Caco-2 (cell line): Measurements from ENCODE around the gene GRIA4. TPM values are rescaled to one million over a fixed set of nuclear protein-coding genes. Genes with fewer than 3 reads are reported as not detected.

Source experiments
- BruUV-seq: library from RNA; stranded (reverse); fragments of 400-500 nt; replicated peaks from 2 replicates; lab custom pipeline; 2021; lab: Mats Ljungman, UMichigan
- CTCF ChIA-PET: fragments of 300-600 bp; sonication (Branson Sonifier 250); formaldehyde crosslinking; loops from one replicate; lab custom pipeline; 2022; ENCODE audit warnings: antibody characterized with exemption; lab: Charles Lee
- POLR2A ChIA-PET: fragments of 300-600 bp; sonication (Branson Sonifier 250); formaldehyde crosslinking; loops from one replicate; lab custom pipeline; 2022; ENCODE audit warnings: antibody characterized with exemption; lab: Charles Lee
- DNase-seq, 2 experiments: peaks; one replicate each; pipeline versions ENCODE4 v3.0.0 to v3.0.0-alpha.2; 2020 to 2022
- H3K27me3 ChIP-seq: replicated peaks from 2 replicates; pipeline ENCODE4 v1.6.0; 2011; ENCODE audit warnings: low read length; ENCODE audit not compliant: control insufficient read depth, insufficient read depth
- H3K36me3 ChIP-seq: 2 replicates; pipeline ENCODE4 v1.5.1; 2011; ENCODE audit warnings: low read length; ENCODE audit not compliant: control insufficient read depth, insufficient read depth
- H3K4me1 ChIP-seq: fragments of 250-450 bp; sonication (Bioruptor Pico); 2 replicates; pipeline ENCODE4 v1.5.1; 2020; ENCODE audit warnings: mild to moderate bottlenecking
- H3K4me3 ChIP-seq: 2 replicates; pipeline ENCODE4 v1.5.1; 2011; ENCODE audit warnings: low read depth, mild to moderate bottlenecking, control low read depth, low read length
- H3K9me3 ChIP-seq: fragments of 250-450 bp; sonication (Bioruptor Pico); 2 replicates; pipeline ENCODE4 v1.5.1; 2020; ENCODE audit warnings: mild to moderate bottlenecking, moderate library complexity
- H3K27ac Mint-ChIP-seq: one replicate; pipeline ENCODE4 v1.8.0; 2022; ENCODE audit warnings: mixed read lengths; ENCODE audit not compliant: unreplicated experiment
- H3K27me3 Mint-ChIP-seq: one replicate; pipeline ENCODE4 v1.8.0; 2022; ENCODE audit warnings: mixed read lengths; ENCODE audit not compliant: insufficient read depth, unreplicated experiment
- H3K36me3 Mint-ChIP-seq: one replicate; pipeline ENCODE4 v1.8.0; 2022; ENCODE audit warnings: mild to moderate bottlenecking, mixed read lengths; ENCODE audit not compliant: insufficient read depth, unreplicated experiment
- H3K4me1 Mint-ChIP-seq: one replicate; pipeline ENCODE4 v1.8.0; 2022; ENCODE audit warnings: low read depth, mixed read lengths; ENCODE audit not compliant: unreplicated experiment
- H3K4me3 Mint-ChIP-seq: one replicate; pipeline ENCODE4 v1.8.0; 2022; ENCODE audit warnings: mild to moderate bottlenecking, moderate library complexity, mixed read lengths; ENCODE audit not compliant: unreplicated experiment
- H3K9me3 Mint-ChIP-seq: one replicate; pipeline ENCODE4 v1.8.0; 2022; ENCODE audit warnings: mixed read lengths; ENCODE audit not compliant: unreplicated experiment
- intact Hi-C: fragments of 100-400 bp; cut with micrococcal nuclease; formaldehyde crosslinking; loops from one replicate; pipeline ENCODE4 v1.10.0; 2022; ENCODE audit not compliant: unreplicated experiment
- total RNA-seq: library from RNA; stranded (reverse); gene quantifications from 2 replicates; pipeline ENCODE4 v1.2.3, GENCODE V29; 2022
- TF ChIP-seq, protein P1 (sequence below), 2 experiments: fragments of 200-600 bp in 1 of 2; IDR thresholded peaks; 1 replicate in 1 of 2; 2 replicates in 1 of 2; pipeline versions ENCODE4 v1.5.1 to v1.8.0; 2011 to 2022; ENCODE audit warnings: antibody characterized with exemption in 1 of 2, control low read depth in 1 of 2, inconsistent platforms in 1 of 2, low read depth in 1 of 2, low read length in 1 of 2, mild to moderate bottlenecking in 1 of 2, moderate library complexity in 1 of 2; ENCODE audit not compliant: insufficient read depth in 1 of 2, severe bottlenecking in 1 of 2, unreplicated experiment in 1 of 2

The GRIA4 gene
- total RNA-seq, 1 experiment from 2014 or later, result not detected

DNA sequence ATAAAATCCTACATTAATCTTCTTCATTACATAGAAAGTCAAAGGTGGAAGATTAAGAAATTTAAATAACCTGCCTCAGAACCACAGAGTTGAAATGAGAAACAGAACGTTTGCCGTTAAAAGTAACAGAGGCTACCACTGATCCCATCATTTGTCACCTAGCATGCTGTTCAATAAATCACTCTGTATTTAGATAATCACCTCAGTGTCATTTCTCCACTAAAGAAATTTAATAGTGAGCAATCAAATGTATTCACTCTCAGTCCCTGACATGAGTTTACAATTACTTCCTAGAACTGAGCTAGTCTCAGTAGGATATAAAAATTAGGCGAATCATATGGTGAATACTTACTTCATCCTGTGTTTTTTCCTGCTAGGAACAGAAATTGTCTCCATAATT is 242.5 kb downstream of the GRIA4 start:
- TF ChIP-seq, protein P1, sequence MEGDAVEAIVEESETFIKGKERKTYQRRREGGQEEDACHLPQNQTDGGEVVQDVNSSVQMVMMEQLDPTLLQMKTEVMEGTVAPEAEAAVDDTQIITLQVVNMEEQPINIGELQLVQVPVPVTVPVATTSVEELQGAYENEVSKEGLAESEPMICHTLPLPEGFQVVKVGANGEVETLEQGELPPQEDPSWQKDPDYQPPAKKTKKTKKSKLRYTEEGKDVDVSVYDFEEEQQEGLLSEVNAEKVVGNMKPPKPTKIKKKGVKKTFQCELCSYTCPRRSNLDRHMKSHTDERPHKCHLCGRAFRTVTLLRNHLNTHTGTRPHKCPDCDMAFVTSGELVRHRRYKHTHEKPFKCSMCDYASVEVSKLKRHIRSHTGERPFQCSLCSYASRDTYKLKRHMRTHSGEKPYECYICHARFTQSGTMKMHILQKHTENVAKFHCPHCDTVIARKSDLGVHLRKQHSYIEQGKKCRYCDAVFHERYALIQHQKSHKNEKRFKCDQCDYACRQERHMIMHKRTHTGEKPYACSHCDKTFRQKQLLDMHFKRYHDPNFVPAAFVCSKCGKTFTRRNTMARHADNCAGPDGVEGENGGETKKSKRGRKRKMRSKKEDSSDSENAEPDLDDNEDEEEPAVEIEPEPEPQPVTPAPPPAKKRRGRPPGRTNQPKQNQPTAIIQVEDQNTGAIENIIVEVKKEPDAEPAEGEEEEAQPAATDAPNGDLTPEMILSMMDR (IDR thresholded peaks at IDR 0.05; ENCODE audit: insufficient read depth in 1 of 2, low read depth in 1 of 2, low read length in 1 of 2, severe bottlenecking in 1 of 2, unreplicated experiment in 1 of 2), result no peak
- no peaks in the 10 kb centered on the region for H3K9me3 ChIP-seq
- Mint-ChIP-seq H3K27ac (no peak overlapping the region), H3K27me3 (no peaks in the 10 kb centered on the region), H3K36me3 (no peaks in the 10 kb centered on the region), H3K9me3 (no peaks in the 10 kb centered on the region), H3K4me3 (no peak overlapping the region), H3K4me1 (no peaks in the 10 kb centered on the region)
- no peaks in the 10 kb centered on the region for H3K36me3 ChIP-seq
- H3K4me1 ChIP-seq, result no peaks in the 10 kb centered on the region
- intact Hi-C loops, result no loop called here
- no peak overlapping the region for H3K4me3 ChIP-seq
- ChIA-PET POLR2A (no interaction called here), CTCF (no interaction called here)
- no TSS peak for BruUV-seq
- no peak for DNase-seq
- no peaks in the 10 kb centered on the region for H3K27me3 ChIP-seq

DNA sequence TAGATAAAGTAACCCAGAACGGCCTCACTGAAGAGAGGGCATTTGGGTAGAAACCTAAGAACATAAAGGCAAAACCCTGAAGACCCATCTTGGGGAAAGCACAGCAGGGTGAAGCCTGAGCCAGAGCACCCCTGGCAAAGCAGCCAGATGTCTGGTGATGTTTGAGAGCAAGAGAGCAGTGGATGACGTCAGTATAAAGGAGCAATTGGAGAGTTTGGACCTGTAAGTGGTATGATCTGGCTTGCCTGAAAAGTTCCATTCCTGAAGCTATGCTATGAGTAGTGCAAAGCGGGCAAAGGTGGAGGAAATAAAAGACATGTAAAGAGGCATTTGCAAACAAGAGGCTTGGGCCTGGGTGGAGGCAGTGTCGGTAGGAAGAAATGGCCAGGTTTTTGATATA is 244.4 kb downstream of the GRIA4 start:
- CTCF ChIA-PET, result no interaction called here

DNA sequence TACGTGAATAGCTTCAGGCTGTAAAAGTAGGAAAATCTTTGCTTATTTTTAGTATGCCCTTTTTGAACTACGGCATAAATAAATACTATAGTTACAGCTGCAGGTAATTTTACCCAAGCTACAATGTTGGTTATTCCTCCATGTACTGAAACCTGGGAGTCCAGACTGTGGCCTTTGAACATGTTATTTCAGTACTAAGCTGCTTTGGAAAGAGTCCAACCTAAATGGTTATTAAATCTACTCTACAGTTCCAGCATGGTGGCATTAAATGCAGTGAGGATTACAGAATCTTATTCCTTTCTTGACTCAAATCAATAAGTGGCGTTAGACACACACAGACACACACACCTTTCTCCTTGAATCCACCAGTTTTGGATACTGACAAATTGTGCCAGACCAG is 247.1 kb downstream of the GRIA4 start:
- H3K4me3 ChIP-seq, result no peak overlapping the region
- Mint-ChIP-seq H3K4me3 (no peak overlapping the region), H3K27me3 (peaks cover 6% of the 10 kb centered on the region), H3K27ac (no peak overlapping the region), H3K4me1 (no peaks in the 10 kb centered on the region), H3K36me3 (no peaks in the 10 kb centered on the region), H3K9me3 (no peaks in the 10 kb centered on the region)
- CTCF ChIA-PET, result no interaction called here
- H3K36me3 ChIP-seq, result no peaks in the 10 kb centered on the region
- TF ChIP-seq, protein P1 (IDR thresholded peaks at IDR 0.05; ENCODE audit: insufficient read depth in 1 of 2, low read depth in 1 of 2, low read length in 1 of 2, severe bottlenecking in 1 of 2, unreplicated experiment in 1 of 2), result no peak
- DNase-seq, result no peak
- POLR2A ChIA-PET, result no interaction called here
- intact Hi-C loops, result no loop called here
- no peaks in the 10 kb centered on the region for H3K27me3 ChIP-seq
- BruUV-seq, result no TSS peak
- no peaks in the 10 kb centered on the region for H3K4me1 ChIP-seq
- H3K9me3 ChIP-seq, result no peaks in the 10 kb centered on the region

More for the DNA sequence above, 244.4 kb downstream of the GRIA4 start:
- H3K4me3 Mint-ChIP-seq, result no peak overlapping the region
- peaks cover 3% of the 10 kb centered on the region for H3K27me3 Mint-ChIP-seq
- Histone ChIP-seq H3K27me3 (no peaks in the 10 kb centered on the region), H3K36me3 (no peaks in the 10 kb centered on the region), H3K4me1 (no peaks in the 10 kb centered on the region), H3K4me3 (no peak overlapping the region), H3K9me3 (no peaks in the 10 kb centered on the region)
- no peak overlapping the region for H3K27ac Mint-ChIP-seq
- intact Hi-C loops, result no loop called here
- TF ChIP-seq, protein P1 (IDR thresholded peaks at IDR 0.05; ENCODE audit: insufficient read depth in 1 of 2, low read depth in 1 of 2, low read length in 1 of 2, severe bottlenecking in 1 of 2, unreplicated experiment in 1 of 2), result no peak
- no TSS peak for BruUV-seq
- no peaks in the 10 kb centered on the region for H3K4me1 Mint-ChIP-seq
- no peak for DNase-seq
- POLR2A ChIA-PET, result no interaction called here
- no peaks in the 10 kb centered on the region for H3K36me3 Mint-ChIP-seq
- no peaks in the 10 kb centered on the region for H3K9me3 Mint-ChIP-seq
